Activated CD4-positive, alpha-beta memory T cell treated with anti-CD3 and anti-CD28 coated beads, Interleukin-2, amount 10 ng/mL, durations not matched to agents 7 days and 5 days (primary cell): ENCODE measurements around the gene EIF4A2. TPM values are rescaled to one million over a fixed set of nuclear protein-coding genes. Genes with fewer than 3 reads are reported as not detected.
A peak's percentile ranks its signal among the peaks of the same experiment; 100 is the strongest.

Experiments
- CTCF ChIA-PET: fragments of 350-600 bp; sonication (Branson Sonifier 250); formaldehyde crosslinking; loops from one replicate; lab custom pipeline; 2021; ENCODE audit warnings: antibody characterized with exemption, inconsistent platforms; lab: Charles Lee
- POLR2A ChIA-PET: fragments of 350-600 bp; sonication (Branson Sonifier 250); formaldehyde crosslinking; loops from one replicate; lab custom pipeline; 2021; ENCODE audit warnings: antibody characterized with exemption; lab: Charles Lee
- DNase-seq: peaks from one replicate; pipeline ENCODE4 v3.0.0-alpha.2; 2020
- H3K27ac Mint-ChIP-seq: one replicate; pipeline ENCODE4 v1.8.0; 2021; ENCODE audit warnings: mild to moderate bottlenecking, mixed read lengths
- H3K27me3 Mint-ChIP-seq: one replicate; pipeline ENCODE4 v1.8.0; 2021; ENCODE audit warnings: mixed read lengths
- H3K36me3 Mint-ChIP-seq: one replicate; pipeline ENCODE4 v1.8.0; 2021; ENCODE audit warnings: low read depth, mixed read lengths
- H3K4me1 Mint-ChIP-seq: one replicate; pipeline ENCODE4 v1.8.0; 2021; ENCODE audit warnings: mixed read lengths
- H3K4me3 Mint-ChIP-seq: one replicate; pipeline ENCODE4 v1.8.0; 2021; ENCODE audit warnings: mild to moderate bottlenecking, mixed read lengths
- H3K9me3 Mint-ChIP-seq: one replicate; pipeline ENCODE4 v1.8.0; 2021; ENCODE audit warnings: mixed read lengths
- total RNA-seq, 2 experiments: library from RNA; stranded (reverse); gene quantifications; one replicate each; pipeline ENCODE4 v1.2.3, GENCODE V29; 2021

Gene EIF4A2
- total RNA-seq = 100 to 1,000 TPM; 385 to 388 TPM

- Mint-ChIP-seq H3K4me3 (peak within 1 kb of the TSS; percentile 99), H3K36me3 (peaks cover 57% of the 10 kb centered on the region), H3K9me3 (no peaks in the 10 kb centered on the region), H3K27ac (peak within 1 kb of the TSS; percentile 100), H3K4me1 (peaks cover 40% of the 10 kb centered on the region), H3K27me3 (no peaks in the 10 kb centered on the region)
- POLR2A ChIA-PET = interaction anchor here (0.7 to 6.4 kb wide), 62 partner anchors 8 to 861 kb away, joined by 3 to 240 read pairs (median 5); partner anchors contain the start of genes DNAJB11, ETV5, RFC4 and RPL39L
- DNase-seq = peak; percentile 91
- CTCF ChIA-PET = interaction anchor here (0.7 to 3.6 kb wide), 6 partner anchors 10 to 356 kb away, joined by 3 to 15 read pairs (median 6); partner anchors contain the start of genes DNAJB11 and RPL39L
These were observed at the start of gene EIF4A2 for GRCh38 chr3:186783058-186783730. Gene EIF4A2 (plus strand): TSS chr3:186783577. CDS start chr3:186783611, 34 bp downstream.

GRCh38 chr3:186742618-186743380 is 40.6 kb upstream of the EIF4A2 start:
- no peak overlapping the region for H3K27ac Mint-ChIP-seq
- H3K36me3 Mint-ChIP-seq = no peaks in the 10 kb centered on the region
- H3K4me1 Mint-ChIP-seq = peaks cover 3% of the 10 kb centered on the region
- ChIA-PET POLR2A (no interaction called here), CTCF (no interaction called here)
- DNase-seq = no peak
- no peaks in the 10 kb centered on the region for H3K9me3 Mint-ChIP-seq
- H3K27me3 Mint-ChIP-seq = no peaks in the 10 kb centered on the region
- H3K4me3 Mint-ChIP-seq = no peak overlapping the region

GRCh38 chr3:186743666-186744065 is 39.7 kb upstream of the EIF4A2 start:
- H3K4me3 Mint-ChIP-seq = no peak overlapping the region
- no peak overlapping the region for H3K27ac Mint-ChIP-seq
- H3K9me3 Mint-ChIP-seq = no peaks in the 10 kb centered on the region
- peaks cover 3% of the 10 kb centered on the region for H3K4me1 Mint-ChIP-seq
- no peaks in the 10 kb centered on the region for H3K27me3 Mint-ChIP-seq
- no peak for DNase-seq
- no peaks in the 10 kb centered on the region for H3K36me3 Mint-ChIP-seq
- CTCF ChIA-PET = no interaction called here
- POLR2A ChIA-PET = no interaction called here

- ChIA-PET CTCF (no interaction called here), POLR2A (no interaction called here)
- peaks cover 3% of the 10 kb centered on the region for H3K4me1 Mint-ChIP-seq
- H3K36me3 Mint-ChIP-seq = no peaks in the 10 kb centered on the region
- H3K9me3 Mint-ChIP-seq = no peaks in the 10 kb centered on the region
- no peak for DNase-seq
- no peak overlapping the region for H3K4me3 Mint-ChIP-seq
- no peaks in the 10 kb centered on the region for H3K27me3 Mint-ChIP-seq
- H3K27ac Mint-ChIP-seq = no peak overlapping the region
These were observed 37.4 kb upstream of the EIF4A2 start for GRCh38 chr3:186746008-186746407.

GRCh38 chr3:186750316-186750715 is 33.1 kb upstream of the EIF4A2 start:
- no peak for DNase-seq
- Mint-ChIP-seq H3K9me3 (no peaks in the 10 kb centered on the region), H3K27ac (no peak overlapping the region), H3K4me3 (no peak overlapping the region), H3K36me3 (no peaks in the 10 kb centered on the region), H3K27me3 (peaks cover 2% of the 10 kb centered on the region), H3K4me1 (peaks cover 9% of the 10 kb centered on the region)
- POLR2A ChIA-PET = no interaction called here
- CTCF ChIA-PET = no interaction called here

GRCh38 chr3:186751480-186751879 is 31.9 kb upstream of the EIF4A2 start:
- H3K36me3 Mint-ChIP-seq = no peaks in the 10 kb centered on the region
- H3K9me3 Mint-ChIP-seq = no peaks in the 10 kb centered on the region
- ChIA-PET CTCF (no interaction called here), POLR2A (no interaction called here)
- peaks cover 6% of the 10 kb centered on the region for H3K4me1 Mint-ChIP-seq
- no peak overlapping the region for H3K27ac Mint-ChIP-seq
- no peak overlapping the region for H3K4me3 Mint-ChIP-seq
- H3K27me3 Mint-ChIP-seq = peaks cover 2% of the 10 kb centered on the region
- DNase-seq = no peak

- no peaks in the 10 kb centered on the region for H3K9me3 Mint-ChIP-seq
- H3K27me3 Mint-ChIP-seq = peaks cover 2% of the 10 kb centered on the region
- DNase-seq = no peak
- H3K4me3 Mint-ChIP-seq = no peak overlapping the region
- ChIA-PET CTCF (no interaction called here), POLR2A (no interaction called here)
- peaks cover 6% of the 10 kb centered on the region for H3K4me1 Mint-ChIP-seq
- H3K27ac Mint-ChIP-seq = no peak overlapping the region
- H3K36me3 Mint-ChIP-seq = no peaks in the 10 kb centered on the region
These were observed 29.4 kb upstream of the EIF4A2 start for GRCh38 chr3:186754006-186754405.

GRCh38 chr3:186754871-186755270 is 28.5 kb upstream of the EIF4A2 start:
- no peak overlapping the region for H3K27ac Mint-ChIP-seq
- H3K4me3 Mint-ChIP-seq = no peak overlapping the region
- POLR2A ChIA-PET = no interaction called here
- no peak for DNase-seq
- H3K36me3 Mint-ChIP-seq = no peaks in the 10 kb centered on the region
- H3K27me3 Mint-ChIP-seq = peaks cover 2% of the 10 kb centered on the region
- H3K4me1 Mint-ChIP-seq = peaks cover 6% of the 10 kb centered on the region
- CTCF ChIA-PET = no interaction called here
- H3K9me3 Mint-ChIP-seq = no peaks in the 10 kb centered on the region

- Mint-ChIP-seq H3K4me3 (no peak overlapping the region), H3K27me3 (peaks cover 2% of the 10 kb centered on the region), H3K27ac (no peak overlapping the region), H3K36me3 (no peaks in the 10 kb centered on the region), H3K9me3 (no peaks in the 10 kb centered on the region), H3K4me1 (peaks cover 9% of the 10 kb centered on the region)
- no peak for DNase-seq
- POLR2A ChIA-PET = no interaction called here
- CTCF ChIA-PET = no interaction called here
These were observed 26.2 kb upstream of the EIF4A2 start for GRCh38 chr3:186757214-186757613.

GRCh38 chr3:186757686-186758220 is 25.6 kb upstream of the EIF4A2 start:
- Mint-ChIP-seq H3K27ac (no peak overlapping the region), H3K4me3 (no peak overlapping the region), H3K9me3 (no peaks in the 10 kb centered on the region), H3K27me3 (peaks cover 2% of the 10 kb centered on the region), H3K4me1 (peaks cover 9% of the 10 kb centered on the region), H3K36me3 (no peaks in the 10 kb centered on the region)
- CTCF ChIA-PET = no interaction called here
- no peak for DNase-seq
- POLR2A ChIA-PET = no interaction called here

GRCh38 chr3:186759231-186759930 is 24.0 kb upstream of the EIF4A2 start:
- no peak for DNase-seq
- CTCF ChIA-PET = no interaction called here
- H3K4me1 Mint-ChIP-seq = peaks cover 3% of the 10 kb centered on the region
- POLR2A ChIA-PET = no interaction called here
- H3K9me3 Mint-ChIP-seq = no peaks in the 10 kb centered on the region
- no peak overlapping the region for H3K4me3 Mint-ChIP-seq
- H3K36me3 Mint-ChIP-seq = no peaks in the 10 kb centered on the region
- no peak overlapping the region for H3K27ac Mint-ChIP-seq
- H3K27me3 Mint-ChIP-seq = no peaks in the 10 kb centered on the region

GRCh38 chr3:186760141-186760833 is 23.1 kb upstream of the EIF4A2 start:
- H3K4me3 Mint-ChIP-seq = no peak overlapping the region
- DNase-seq = no peak
- POLR2A ChIA-PET = no interaction called here
- no peaks in the 10 kb centered on the region for H3K36me3 Mint-ChIP-seq
- H3K9me3 Mint-ChIP-seq = no peaks in the 10 kb centered on the region
- no peak overlapping the region for H3K27ac Mint-ChIP-seq
- no peaks in the 10 kb centered on the region for H3K27me3 Mint-ChIP-seq
- H3K4me1 Mint-ChIP-seq = peaks cover 3% of the 10 kb centered on the region
- CTCF ChIA-PET = no interaction called here
